DMS 273 (cell line): ENCODE data around the gene USP25.
"Not testable (repeated sequence)": the region's sequence is repeated elsewhere in the genome, so short reads cannot be mapped to it uniquely, and the experiment has no call there.

Experiments
- DNase-seq: peaks from one replicate; lab custom pipeline; 2025; ENCODE audit not compliant: unreplicated experiment; lab: John Stamatoyannopoulos, UW

Gene USP25

DNA sequence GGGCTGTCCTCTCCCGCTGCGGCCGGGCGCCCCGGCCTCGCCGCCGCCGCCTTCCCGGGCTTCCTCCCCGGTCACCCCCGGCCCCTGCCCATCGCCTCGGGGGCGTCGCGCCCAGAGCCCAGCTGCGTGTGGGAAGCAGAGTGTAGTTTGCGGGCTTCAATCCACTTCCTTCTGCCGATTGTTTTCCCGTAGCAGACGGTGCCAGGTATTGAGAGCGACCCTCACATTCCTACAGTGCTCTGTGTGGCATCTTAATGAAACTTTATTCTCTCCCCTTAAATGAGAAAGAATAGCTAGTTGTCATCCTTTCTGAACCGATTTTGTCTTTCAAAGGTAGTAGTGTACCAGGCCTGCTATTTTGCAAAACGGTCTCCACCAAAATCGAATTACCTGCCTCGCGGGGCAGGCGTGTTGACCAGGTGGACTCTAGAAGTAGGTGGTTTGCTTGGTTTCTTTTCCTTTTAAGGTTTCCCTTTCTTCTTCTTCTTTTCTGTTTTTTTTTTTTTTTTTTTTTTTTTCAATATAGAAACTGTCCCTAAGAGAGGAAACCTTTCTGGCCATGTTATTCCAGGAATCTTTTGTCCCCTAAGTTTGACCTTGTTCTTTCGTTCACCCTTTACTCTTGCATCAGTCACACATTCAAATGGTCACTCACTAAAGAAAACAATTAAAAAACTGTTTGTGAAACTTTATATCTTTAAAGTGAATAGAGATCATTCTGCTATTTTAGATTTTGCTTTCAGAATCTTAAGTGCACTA lies 881 bp downstream of the USP25 start:
- no peak for DNase-seq

DNA sequence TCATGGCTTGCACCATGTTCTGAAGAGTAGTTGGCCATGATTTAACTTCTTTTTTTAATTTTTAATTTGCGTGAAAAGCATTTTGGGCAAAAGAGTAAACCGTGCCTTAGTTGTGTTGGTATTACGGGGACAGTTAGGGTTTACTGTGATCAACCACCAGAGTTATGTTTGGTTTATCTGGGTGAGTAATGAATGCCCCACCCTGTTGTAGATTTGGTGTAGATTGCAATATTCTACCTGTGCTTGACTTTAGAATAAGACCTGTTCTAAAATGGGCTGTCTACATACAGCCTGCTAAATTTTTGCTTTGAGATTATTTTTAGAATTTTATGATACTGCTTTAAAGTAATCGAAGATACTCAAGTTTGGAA lies 1.4 kb downstream of the USP25 start:
- peak; percentile 16 for DNase-seq

GRCh38 chr21:15732290-15732995 lies 2.7 kb downstream of the USP25 start:
- DNase-seq, result peak; percentile 63

DNA sequence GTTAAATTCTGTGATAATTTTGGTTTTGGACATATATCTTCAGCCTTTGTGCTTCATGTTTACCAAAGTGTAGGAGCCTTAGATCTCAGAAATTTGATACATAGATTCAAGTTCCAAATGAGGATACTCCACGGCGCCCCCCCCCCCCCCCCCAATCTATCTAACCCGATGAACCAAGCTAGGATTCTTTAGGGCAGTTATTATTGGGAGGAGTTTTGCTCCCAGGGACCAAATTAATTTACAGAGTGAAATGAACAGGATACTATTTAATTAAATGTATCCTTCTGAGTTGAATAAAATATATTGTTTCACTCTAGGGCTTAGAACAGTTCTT lies 3.2 kb downstream of the USP25 start:
- no peak for DNase-seq

GRCh38 chr21:15735409-15735808 lies 5.6 kb downstream of the USP25 start:
- DNase-seq, result peak; percentile 10

- not testable (repeated sequence) for DNase-seq
These were observed 6.1 kb downstream of the USP25 start for GRCh38 chr21:15735931-15736330.

- not testable (repeated sequence) for DNase-seq
These were observed 9.0 kb downstream of the USP25 start for GRCh38 chr21:15738779-15739178.

DNA sequence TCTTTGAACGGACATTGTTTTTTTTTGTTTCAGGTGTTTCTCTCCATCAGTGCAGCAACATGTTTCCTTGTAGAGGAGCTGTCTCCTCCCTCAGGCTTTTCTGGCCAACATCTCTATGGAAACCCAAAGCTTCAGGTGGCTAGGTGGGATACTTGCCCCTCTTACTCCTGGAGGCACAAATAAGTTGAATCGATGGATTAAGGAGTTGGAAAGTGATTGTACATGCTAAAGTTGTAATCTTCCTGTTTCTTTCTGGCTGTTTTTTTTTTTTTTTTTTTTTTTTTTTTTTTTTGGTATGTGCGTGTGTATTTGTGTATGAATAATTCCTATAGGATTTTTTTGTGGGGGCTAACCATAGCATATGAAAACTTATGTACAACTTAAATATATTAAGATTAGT lies 10.6 kb downstream of the USP25 start:
- no peak for DNase-seq

GRCh38 chr21:15741510-15741909 lies 11.7 kb downstream of the USP25 start:
- no peak for DNase-seq

DNA sequence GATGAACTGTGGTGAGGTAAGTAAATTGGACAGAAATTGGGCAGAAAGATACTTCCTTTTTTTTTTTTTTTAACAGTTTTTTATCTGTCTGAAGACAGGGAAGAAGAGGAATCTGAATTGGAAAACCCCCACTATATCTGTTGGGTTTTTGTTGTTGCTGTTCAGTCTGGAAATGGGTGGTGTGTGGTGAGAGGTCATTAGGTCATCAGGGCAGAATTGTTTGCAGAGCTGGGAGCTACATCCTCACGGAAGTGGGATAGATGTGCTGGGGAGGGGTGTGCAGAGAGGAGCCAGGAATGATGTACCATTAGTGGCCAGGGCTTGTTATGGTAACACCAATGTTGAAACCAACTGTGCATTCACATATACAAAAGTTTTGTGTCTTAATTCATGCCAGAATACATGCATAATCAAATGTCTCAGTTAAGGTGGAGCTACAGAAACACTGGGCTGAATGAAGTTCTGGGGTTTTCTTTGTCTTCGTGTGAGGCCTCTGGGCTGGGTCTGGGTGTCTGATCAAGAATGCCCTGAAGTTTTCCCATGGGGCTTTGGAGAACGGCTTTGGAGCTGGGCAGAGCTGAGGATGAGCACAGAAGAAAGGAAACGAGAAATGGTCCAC lies 12.4 kb downstream of the USP25 start:
- DNase-seq, result no peak

DNA sequence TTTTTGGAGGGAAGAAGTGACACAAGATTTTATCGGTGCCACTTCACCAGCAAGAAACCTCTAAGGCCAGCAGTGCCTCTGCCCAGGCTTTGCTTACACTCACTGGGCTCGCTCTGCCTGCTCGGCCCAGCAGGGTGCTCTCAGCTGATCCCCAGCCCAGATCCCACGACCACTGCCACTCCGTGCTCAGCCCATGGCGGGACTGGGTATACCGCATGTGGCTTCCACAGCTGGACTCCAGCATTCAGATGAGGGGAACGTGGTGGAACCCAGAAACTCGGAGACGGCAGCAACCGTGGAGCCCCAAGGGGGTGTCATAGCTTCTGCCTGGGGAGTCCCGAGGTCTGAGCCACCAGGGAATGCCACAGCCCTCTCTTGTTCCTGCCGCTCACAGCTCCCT lies 12.9 kb downstream of the USP25 start:
- no peak for DNase-seq

GRCh38 chr21:15743593-15743992 lies 13.8 kb downstream of the USP25 start:
- peak; percentile 10 for DNase-seq

GRCh38 chr21:15744926-15745325 lies 15.1 kb downstream of the USP25 start:
- DNase-seq, result no peak

DNA sequence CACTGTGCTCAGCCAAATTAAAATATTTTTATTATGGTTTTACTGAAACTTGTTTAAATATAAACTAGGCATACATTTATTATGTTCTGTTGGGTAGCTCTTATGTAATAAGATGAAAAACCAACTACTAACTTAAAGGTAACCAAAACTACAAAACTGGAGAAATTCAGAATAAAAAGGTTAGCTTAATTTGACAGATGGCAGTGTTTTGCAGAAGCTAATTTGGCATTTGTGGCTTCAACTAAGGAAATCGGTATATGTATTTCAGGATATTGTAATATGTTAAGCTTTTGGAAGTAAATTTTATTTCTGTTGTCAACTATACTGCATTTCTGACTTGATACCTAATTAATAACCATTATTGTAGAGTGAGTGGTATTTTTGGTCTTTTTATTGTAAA lies 18.8 kb downstream of the USP25 start:
- DNase-seq, result peak; percentile 13

GRCh38 chr21:15749082-15749860 lies 19.5 kb downstream of the USP25 start:
- peak; percentile 8 for DNase-seq

- DNase-seq, result peak; percentile 8
These were observed 20.0 kb downstream of the USP25 start for GRCh38 chr21:15749861-15750159.

DNA sequence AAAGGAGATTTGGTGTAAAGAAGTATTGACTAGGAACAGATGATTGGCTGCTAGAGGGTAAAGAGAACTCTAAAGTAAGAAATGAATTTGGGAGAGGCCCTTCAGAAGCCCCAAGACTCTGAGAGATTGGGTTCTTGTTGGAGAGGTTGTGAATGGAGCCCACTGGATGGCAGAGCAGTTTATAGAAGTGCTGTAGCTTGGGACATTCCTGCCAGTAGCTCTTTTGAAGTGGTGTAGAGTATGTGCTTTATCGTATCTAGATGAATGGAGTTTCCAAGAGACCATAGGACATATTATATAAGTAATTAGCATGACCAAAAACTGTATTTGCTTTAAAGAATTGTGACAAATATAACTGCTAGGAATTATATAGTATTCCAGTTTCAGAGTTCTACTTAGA lies 21.3 kb downstream of the USP25 start:
- no peak for DNase-seq

- DNase-seq, result no peak
These were observed 21.8 kb downstream of the USP25 start for GRCh38 chr21:15751546-15751945.

GRCh38 chr21:15752763-15753407 lies 23.1 kb downstream of the USP25 start:
- no peak for DNase-seq

- DNase-seq, result no peak
These were observed 24.0 kb downstream of the USP25 start for GRCh38 chr21:15753741-15754140.

- no peak for DNase-seq
These were observed 24.9 kb downstream of the USP25 start for GRCh38 chr21:15754640-15755039.
